Neural cell (in vitro differentiated cells): ENCODE results near the gene DEK.

Experiments used
- EP300 ChIP-seq: fragments of 450-650 bp; conservative IDR thresholded peaks from 2 replicates; pipeline ENCODE4 v1.6.1; 2014; ENCODE audit warnings: antibody characterized with exemption, mild to moderate bottlenecking, moderate library complexity; ENCODE audit not compliant: poor library complexity, severe bottlenecking
- EZH2 ChIP-seq: fragments of 200-600, 300-800 bp; shearing (Covaris generic), sonication (generic); IDR thresholded peaks from 2 replicates; pipeline ENCODE4 v1.6.1; 2014; ENCODE audit warnings: antibody characterized with exemption, low read length, borderline replicate concordance, mild to moderate bottlenecking; ENCODE audit not compliant: insufficient read depth, poor library complexity, severe bottlenecking
- TF ChIP-seq, protein P1 (sequence below): fragments of 450-650 bp; IDR thresholded peaks from 2 replicates; pipeline ENCODE4 v1.5.1; 2014; ENCODE audit warnings: antibody characterized with exemption, mild to moderate bottlenecking, moderate library complexity; ENCODE audit not compliant: poor library complexity, severe bottlenecking
- TF ChIP-seq, protein P2 (sequence below): IDR thresholded peaks from 2 replicates; pipeline ENCODE4 v1.6.1; 2012; ENCODE audit warnings: borderline replicate concordance

DNA sequence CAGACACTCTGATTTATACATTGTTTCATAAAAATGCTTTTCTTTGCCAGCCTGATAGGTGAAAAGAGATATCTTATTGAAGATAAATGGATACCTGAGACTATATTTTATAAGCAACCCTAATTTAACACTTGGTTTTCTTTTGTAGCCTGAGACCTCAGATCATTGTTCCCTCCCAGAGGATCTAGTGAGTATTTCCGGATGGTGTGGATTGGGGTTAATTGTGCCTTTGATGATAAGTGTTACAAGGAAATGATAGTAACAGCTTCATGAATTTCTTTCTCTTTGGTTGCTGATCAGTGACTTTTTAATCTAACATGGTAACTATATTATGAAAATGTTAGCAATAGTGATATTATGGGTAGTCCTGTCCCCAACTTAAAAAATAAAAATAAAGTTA, 78.7 kb downstream of the DEK start:
- TF ChIP-seq, protein P1, sequence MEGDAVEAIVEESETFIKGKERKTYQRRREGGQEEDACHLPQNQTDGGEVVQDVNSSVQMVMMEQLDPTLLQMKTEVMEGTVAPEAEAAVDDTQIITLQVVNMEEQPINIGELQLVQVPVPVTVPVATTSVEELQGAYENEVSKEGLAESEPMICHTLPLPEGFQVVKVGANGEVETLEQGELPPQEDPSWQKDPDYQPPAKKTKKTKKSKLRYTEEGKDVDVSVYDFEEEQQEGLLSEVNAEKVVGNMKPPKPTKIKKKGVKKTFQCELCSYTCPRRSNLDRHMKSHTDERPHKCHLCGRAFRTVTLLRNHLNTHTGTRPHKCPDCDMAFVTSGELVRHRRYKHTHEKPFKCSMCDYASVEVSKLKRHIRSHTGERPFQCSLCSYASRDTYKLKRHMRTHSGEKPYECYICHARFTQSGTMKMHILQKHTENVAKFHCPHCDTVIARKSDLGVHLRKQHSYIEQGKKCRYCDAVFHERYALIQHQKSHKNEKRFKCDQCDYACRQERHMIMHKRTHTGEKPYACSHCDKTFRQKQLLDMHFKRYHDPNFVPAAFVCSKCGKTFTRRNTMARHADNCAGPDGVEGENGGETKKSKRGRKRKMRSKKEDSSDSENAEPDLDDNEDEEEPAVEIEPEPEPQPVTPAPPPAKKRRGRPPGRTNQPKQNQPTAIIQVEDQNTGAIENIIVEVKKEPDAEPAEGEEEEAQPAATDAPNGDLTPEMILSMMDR: no peak
- TF ChIP-seq EP300: no peak
- TF ChIP-seq EZH2: no peak
- TF ChIP-seq, protein P2, sequence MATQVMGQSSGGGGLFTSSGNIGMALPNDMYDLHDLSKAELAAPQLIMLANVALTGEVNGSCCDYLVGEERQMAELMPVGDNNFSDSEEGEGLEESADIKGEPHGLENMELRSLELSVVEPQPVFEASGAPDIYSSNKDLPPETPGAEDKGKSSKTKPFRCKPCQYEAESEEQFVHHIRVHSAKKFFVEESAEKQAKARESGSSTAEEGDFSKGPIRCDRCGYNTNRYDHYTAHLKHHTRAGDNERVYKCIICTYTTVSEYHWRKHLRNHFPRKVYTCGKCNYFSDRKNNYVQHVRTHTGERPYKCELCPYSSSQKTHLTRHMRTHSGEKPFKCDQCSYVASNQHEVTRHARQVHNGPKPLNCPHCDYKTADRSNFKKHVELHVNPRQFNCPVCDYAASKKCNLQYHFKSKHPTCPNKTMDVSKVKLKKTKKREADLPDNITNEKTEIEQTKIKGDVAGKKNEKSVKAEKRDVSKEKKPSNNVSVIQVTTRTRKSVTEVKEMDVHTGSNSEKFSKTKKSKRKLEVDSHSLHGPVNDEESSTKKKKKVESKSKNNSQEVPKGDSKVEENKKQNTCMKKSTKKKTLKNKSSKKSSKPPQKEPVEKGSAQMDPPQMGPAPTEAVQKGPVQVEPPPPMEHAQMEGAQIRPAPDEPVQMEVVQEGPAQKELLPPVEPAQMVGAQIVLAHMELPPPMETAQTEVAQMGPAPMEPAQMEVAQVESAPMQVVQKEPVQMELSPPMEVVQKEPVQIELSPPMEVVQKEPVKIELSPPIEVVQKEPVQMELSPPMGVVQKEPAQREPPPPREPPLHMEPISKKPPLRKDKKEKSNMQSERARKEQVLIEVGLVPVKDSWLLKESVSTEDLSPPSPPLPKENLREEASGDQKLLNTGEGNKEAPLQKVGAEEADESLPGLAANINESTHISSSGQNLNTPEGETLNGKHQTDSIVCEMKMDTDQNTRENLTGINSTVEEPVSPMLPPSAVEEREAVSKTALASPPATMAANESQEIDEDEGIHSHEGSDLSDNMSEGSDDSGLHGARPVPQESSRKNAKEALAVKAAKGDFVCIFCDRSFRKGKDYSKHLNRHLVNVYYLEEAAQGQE: no peak
